OCI-LY1 (cell line): Measurements from ENCODE around the gene CASKIN2.

ENCODE experiments used
- H2AFZ ChIP-seq: fragments of 200-600 bp; sonication (generic), shearing (Covaris generic); 2 replicates; pipeline ENCODE4 v1.6.0; 2014; ENCODE audit warnings: antibody characterized with exemption, mild to moderate bottlenecking, low read length
- H3F3A ChIP-seq: fragments of 200-600 bp; sonication (generic), shearing (Covaris generic); 2 replicates; pipeline ENCODE4 v1.6.0; 2014; ENCODE audit warnings: mild to moderate bottlenecking, antibody characterized with exemption, low read length, moderate library complexity; ENCODE audit not compliant: insufficient read depth
- H3K27ac ChIP-seq: fragments of 200-600 bp; sonication (generic); 2 replicates; pipeline ENCODE4 v1.5.1; 2014; ENCODE audit warnings: low read length, mixed run types, mild to moderate bottlenecking, low read depth; ENCODE audit not compliant: poor library complexity, severe bottlenecking
- H3K27me3 ChIP-seq: fragments of 200-600 bp; sonication (generic); 2 replicates; pipeline ENCODE4 v1.6.0; 2014; ENCODE audit warnings: antibody characterized with exemption, mild to moderate bottlenecking, low read length, moderate library complexity; ENCODE audit not compliant: insufficient read depth
- H3K36me3 ChIP-seq: fragments of 200-600 bp; sonication (generic); 2 replicates; pipeline ENCODE4 v1.6.1; 2014; ENCODE audit warnings: mild to moderate bottlenecking, antibody characterized with exemption, low read length, moderate library complexity, mixed read lengths; ENCODE audit not compliant: insufficient read depth
- H3K4me1 ChIP-seq: fragments of 200-600 bp; sonication (generic); 2 replicates; pipeline ENCODE4 v1.5.1; 2014; ENCODE audit warnings: mild to moderate bottlenecking, low read length, moderate library complexity; ENCODE audit not compliant: insufficient read depth, severe bottlenecking
- H3K4me2 ChIP-seq: fragments of 200-600 bp; sonication (generic), shearing (Covaris generic); 2 replicates; pipeline ENCODE4 v1.6.1; 2014; ENCODE audit warnings: low read length
- H3K4me3 ChIP-seq: fragments of 200-600 bp; sonication (generic); 2 replicates; pipeline ENCODE4 v1.5.1; 2014; ENCODE audit warnings: low read length, low read depth, mild to moderate bottlenecking, mixed read lengths; ENCODE audit not compliant: poor library complexity, severe bottlenecking
- H3K79me2 ChIP-seq: fragments of 200-600 bp; shearing (Covaris generic); 2 replicates; pipeline ENCODE4 v1.6.1; 2016; ENCODE audit warnings: mixed run types, low read length, mixed read lengths; ENCODE audit not compliant: insufficient read depth
- H3K9ac ChIP-seq: fragments of 200-600 bp; sonication (generic), shearing (Covaris generic); 2 replicates; pipeline ENCODE4 v1.6.1; 2014; ENCODE audit warnings: mild to moderate bottlenecking, low read length, mixed read lengths
- H3K9me2 ChIP-seq: fragments of 200-600 bp; sonication (generic), shearing (Covaris generic); 2 replicates; pipeline ENCODE4 v1.6.1; 2014; ENCODE audit warnings: low read depth, mild to moderate bottlenecking, low read length, mixed read lengths
- H3K9me3 ChIP-seq: fragments of 200-600 bp; shearing (Covaris generic); 2 replicates; pipeline ENCODE4 v1.6.1; 2014; ENCODE audit warnings: low read length, mixed read lengths
- H4K20me1 ChIP-seq: fragments of 200-600 bp; sonication (generic), shearing (Covaris generic); 2 replicates; pipeline ENCODE4 v1.6.0; 2016; ENCODE audit warnings: mild to moderate bottlenecking, low read length; ENCODE audit not compliant: insufficient read depth
- CTCF ChIP-seq: fragments of 200-600 bp; sonication (generic), shearing (Covaris generic); IDR thresholded peaks from 2 replicates; pipeline ENCODE4 v1.5.1; 2017; ENCODE audit warnings: mild to moderate bottlenecking, antibody characterized with exemption, low read length, moderate library complexity, mixed read lengths
- EZH2 ChIP-seq: fragments of 200-600 bp; sonication (generic), shearing (Covaris generic); IDR thresholded peaks from 2 replicates; pipeline ENCODE4 v1.8.0; 2017; ENCODE audit warnings: borderline replicate concordance, mixed run types, mild to moderate bottlenecking, antibody characterized with exemption, low read length, moderate library complexity, mixed read lengths

Gene CASKIN2

DNA sequence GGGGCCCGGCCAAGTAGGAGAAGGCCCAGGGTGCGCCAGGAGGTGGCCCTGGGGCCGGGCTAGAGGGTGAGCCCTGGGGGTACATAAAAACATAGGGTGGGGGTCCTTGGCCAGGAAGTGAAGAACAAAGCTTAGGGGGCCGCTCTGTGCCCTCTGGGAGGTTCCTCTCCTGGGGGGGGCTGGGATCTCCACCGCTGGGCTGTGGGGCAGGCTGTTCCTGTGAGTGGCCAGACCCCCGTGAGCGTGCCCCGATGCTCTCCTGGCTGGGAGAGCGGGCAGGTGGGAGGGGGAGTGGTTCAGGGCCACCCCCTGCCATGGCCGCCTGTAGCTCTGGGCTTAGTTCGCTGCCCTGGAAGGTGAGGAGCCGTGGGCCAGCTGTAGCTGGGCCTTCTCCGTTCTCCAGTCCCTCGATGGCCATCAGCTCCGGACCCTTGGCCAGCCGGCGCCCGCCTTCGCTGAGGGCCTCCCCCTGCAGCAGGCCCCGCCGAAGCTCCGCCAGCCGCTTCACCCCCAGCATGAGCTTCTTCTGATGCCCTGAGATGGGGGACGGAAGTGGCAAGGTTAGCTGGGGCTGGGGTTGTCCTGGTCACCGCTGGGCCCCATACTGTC lies 12.5 kb downstream of the CASKIN2 start:
- Histone ChIP-seq H3K27ac (no peak overlapping the region), H3K79me2 (no peaks in the 10 kb centered on the region), H3K4me1 (no peaks in the 10 kb centered on the region), H3K36me3 (peaks cover 12% of the 10 kb centered on the region), H3K4me3 (no peak overlapping the region), H2AFZ (no peak overlapping the region), H4K20me1 (no peaks in the 10 kb centered on the region), H3K4me2 (no peak overlapping the region), H3K9ac (no peak overlapping the region), H3K9me3 (no peaks in the 10 kb centered on the region), H3K9me2 (no peaks in the 10 kb centered on the region), H3F3A (no peaks in the 10 kb centered on the region), H3K27me3 (peaks cover 13% of the 10 kb centered on the region)
- TF ChIP-seq CTCF (no peak), EZH2 (no peak)

DNA sequence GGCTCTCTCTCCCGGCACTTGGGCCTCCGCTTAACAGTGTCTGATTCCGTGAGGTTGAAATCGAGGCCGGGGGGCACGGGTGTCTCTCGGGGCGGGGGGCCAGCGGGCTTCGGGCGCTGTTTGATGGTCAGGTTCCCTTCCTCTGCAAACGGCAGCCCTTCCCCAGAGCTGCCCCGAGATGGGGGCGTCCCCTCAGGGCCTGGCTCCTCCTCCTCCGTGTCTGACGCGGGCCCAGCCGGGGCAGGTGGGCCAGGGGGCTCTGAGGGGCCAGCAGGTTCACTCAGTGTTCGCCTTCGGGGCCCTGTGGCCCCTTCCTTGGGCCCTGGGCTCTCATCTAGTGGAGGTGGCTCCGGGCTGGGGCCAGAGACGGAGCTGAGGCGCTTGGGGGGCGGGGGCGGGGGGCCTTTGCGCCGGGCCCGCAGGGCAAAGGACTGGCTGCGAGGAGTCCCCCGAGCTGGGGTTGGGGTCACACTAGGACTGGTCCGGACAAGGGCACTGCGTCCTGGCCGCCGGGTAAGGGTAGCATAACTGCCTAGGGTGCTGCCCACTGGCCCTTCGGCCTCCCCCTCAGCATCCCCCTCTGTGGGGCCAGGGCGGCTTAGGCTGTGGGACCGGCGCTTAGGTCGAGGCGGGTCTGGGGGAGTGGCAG lies 13.1 kb downstream of the CASKIN2 start:
- no peak overlapping the region for H2AFZ ChIP-seq
- H3K79me2 ChIP-seq: no peaks in the 10 kb centered on the region
- H3K9me2 ChIP-seq: no peaks in the 10 kb centered on the region
- no peak overlapping the region for H3K9ac ChIP-seq
- H3K27ac ChIP-seq: no peak overlapping the region
- H3K27me3 ChIP-seq: peaks cover 9% of the 10 kb centered on the region
- no peaks in the 10 kb centered on the region for H3F3A ChIP-seq
- no peak overlapping the region for H3K4me3 ChIP-seq
- peaks cover 14% of the 10 kb centered on the region for H3K36me3 ChIP-seq
- H3K4me1 ChIP-seq: no peaks in the 10 kb centered on the region
- no peaks in the 10 kb centered on the region for H4K20me1 ChIP-seq
- TF ChIP-seq EZH2: no peak
- TF ChIP-seq CTCF: no peak
- H3K4me2 ChIP-seq: no peak overlapping the region
- no peaks in the 10 kb centered on the region for H3K9me3 ChIP-seq

GRCh38 chr17:75501378-75502071 lies 13.8 kb downstream of the CASKIN2 start:
- no peak overlapping the region for H2AFZ ChIP-seq
- H3K4me2 ChIP-seq: no peak overlapping the region
- H3K9me3 ChIP-seq: no peaks in the 10 kb centered on the region
- no peaks in the 10 kb centered on the region for H3K4me1 ChIP-seq
- peaks cover 9% of the 10 kb centered on the region for H3K27me3 ChIP-seq
- no peak overlapping the region for H3K4me3 ChIP-seq
- no peaks in the 10 kb centered on the region for H3F3A ChIP-seq
- H3K9me2 ChIP-seq: no peaks in the 10 kb centered on the region
- peaks cover 15% of the 10 kb centered on the region for H3K36me3 ChIP-seq
- no peaks in the 10 kb centered on the region for H3K79me2 ChIP-seq
- TF ChIP-seq CTCF (no peak), EZH2 (no peak)
- H4K20me1 ChIP-seq: no peaks in the 10 kb centered on the region
- no peak overlapping the region for H3K9ac ChIP-seq
- no peak overlapping the region for H3K27ac ChIP-seq
